Measurements from ENCODE around the gene DNPEP.

The DNPEP gene

DNA sequence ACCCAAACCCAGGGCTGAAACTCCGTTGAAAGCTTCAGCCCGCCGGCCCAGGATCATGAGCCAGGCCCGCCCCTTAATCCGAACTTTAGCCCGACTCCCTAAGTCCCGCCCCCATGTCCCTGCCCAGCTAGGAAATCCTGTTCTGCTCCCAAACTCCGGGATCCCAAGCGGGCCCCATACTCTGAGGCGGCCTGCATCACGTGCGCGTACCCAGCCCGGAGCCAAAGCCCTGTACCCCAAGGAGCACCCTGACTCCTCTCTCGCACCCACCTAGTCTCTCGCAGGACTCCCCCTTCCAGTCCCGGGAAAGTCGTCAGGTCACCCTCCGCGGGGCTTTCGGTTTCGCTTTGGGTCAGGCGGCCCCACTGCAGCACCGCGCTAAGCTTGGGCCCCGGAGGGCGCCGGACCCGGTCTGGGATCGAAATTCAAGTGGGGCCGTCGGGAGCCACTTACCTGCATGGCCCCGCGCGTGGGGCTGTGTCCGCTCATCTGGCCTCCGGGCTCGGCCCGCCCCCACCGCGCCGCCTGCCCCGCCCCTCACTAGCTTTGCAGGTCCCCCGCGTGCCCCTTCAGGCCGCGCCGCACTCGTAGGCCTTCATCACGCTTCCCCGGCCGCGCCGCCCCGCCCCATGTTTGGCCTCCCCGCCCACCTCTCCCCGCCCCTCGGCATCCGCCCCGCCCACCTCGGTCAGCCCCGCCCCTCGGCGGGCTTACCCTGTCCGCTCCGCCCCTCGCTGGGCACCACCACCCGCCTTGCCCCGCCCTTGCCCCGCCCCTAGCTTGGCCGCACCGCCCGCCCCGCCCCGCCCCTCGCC, at the start of gene DNPEP:
TSS of gene DNPEP (minus strand) at position 607 of the 815 bp plus-strand sequence. CDS start at position 489, 118 bp downstream.
- DNase-seq (ENCODE audit: low spot score in 2 of 2) (peak; percentile 94 to 95), ATAC-seq (ENCODE audit: low read depth) (peak; percentile 55)
- peak within 1 kb of the TSS; percentile 98 for H3K27ac Mint-ChIP-seq
- no peaks in the 10 kb centered on the region for H3K9me3 Mint-ChIP-seq
- H3K4me3 Mint-ChIP-seq: peak within 1 kb of the TSS; percentile 97
- peaks cover 20% of the 10 kb centered on the region for H3K36me3 Mint-ChIP-seq
- H3K4me1 Mint-ChIP-seq: peaks cover 11% of the 10 kb centered on the region
- peaks cover under 1% of the 10 kb centered on the region for H3K27me3 Mint-ChIP-seq

DNA sequence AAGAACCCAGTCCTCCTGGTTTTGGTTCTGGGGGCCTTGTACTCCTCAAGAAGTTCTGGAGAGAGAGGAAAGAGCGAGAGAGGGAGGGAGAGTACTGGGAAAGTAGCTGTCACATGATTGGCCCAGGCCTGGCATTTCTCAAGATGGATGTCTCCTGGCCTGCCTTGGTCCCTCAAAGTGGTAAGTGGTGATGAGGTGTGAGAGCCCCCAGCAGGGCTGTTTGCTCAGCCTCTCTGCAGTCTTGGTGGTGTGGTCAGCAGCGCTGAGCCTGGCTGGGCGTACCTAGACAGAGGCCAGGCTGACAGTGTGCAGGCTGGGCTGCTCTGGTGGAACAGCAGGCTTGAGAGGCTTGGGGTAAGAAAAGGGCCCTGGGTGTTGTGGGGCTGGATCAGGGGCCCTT, 49.4 kb upstream of the DNPEP start:
- ATAC-seq (ENCODE audit: low read depth): no peak
- Mint-ChIP-seq H3K4me1 (peaks cover 5% of the 10 kb centered on the region), H3K36me3 (no peaks in the 10 kb centered on the region), H3K27me3 (peaks cover 14% of the 10 kb centered on the region), H3K9me3 (no peaks in the 10 kb centered on the region), H3K4me3 (no peak overlapping the region), H3K27ac (no peak overlapping the region)
- no peak for DNase-seq (ENCODE audit: low spot score in 2 of 2)

DNA sequence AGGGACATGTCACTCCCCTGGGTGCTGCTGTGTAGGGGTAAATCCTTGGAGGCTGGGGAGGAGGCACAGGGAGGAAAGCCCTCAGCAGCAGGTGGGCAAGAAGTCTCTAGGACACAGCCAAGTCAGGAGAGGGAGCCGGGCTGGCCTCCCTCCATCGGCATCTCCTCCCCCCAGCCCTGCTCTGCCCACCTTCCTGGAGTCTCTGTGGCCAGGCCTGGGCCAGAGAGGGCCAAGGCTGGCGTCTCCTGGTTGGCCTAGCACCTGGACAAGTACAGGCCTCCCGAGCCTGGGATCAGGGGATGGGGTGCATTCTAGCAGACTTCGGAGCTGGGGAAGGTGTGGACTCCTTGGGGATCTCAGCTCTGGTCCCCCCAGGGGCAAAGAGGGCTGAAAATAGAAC, 48.8 kb upstream of the DNPEP start:
- DNase-seq (ENCODE audit: low spot score in 2 of 2) (no peak), ATAC-seq (ENCODE audit: low read depth) (no peak)
- H3K9me3 Mint-ChIP-seq: no peaks in the 10 kb centered on the region
- H3K36me3 Mint-ChIP-seq: no peaks in the 10 kb centered on the region
- no peak overlapping the region for H3K4me3 Mint-ChIP-seq
- H3K27ac Mint-ChIP-seq: no peak overlapping the region
- H3K4me1 Mint-ChIP-seq: peaks cover 4% of the 10 kb centered on the region
- H3K27me3 Mint-ChIP-seq: peaks cover 14% of the 10 kb centered on the region

DNA sequence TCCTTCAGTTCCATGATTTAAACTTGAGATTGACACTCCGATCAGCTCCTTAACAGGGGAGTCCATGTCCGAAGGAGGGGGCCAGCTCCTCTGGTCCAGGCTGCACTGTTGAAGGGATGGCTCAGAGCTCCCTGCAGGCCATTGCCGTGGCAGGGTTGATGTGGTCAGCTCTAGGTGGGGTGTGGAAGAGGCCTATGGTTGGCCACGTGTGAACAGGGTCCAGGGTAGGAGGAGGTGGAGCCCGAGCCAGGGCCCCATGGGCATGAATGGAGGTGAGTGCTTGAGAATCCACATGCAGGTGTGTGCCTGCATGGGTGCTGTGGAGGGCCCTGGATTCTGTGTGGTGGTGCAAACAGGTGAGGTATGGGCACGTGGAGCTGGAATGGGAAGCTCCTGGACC, 48.0 kb upstream of the DNPEP start:
- Mint-ChIP-seq H3K36me3 (no peaks in the 10 kb centered on the region), H3K4me3 (no peak overlapping the region), H3K27me3 (peaks cover 15% of the 10 kb centered on the region), H3K9me3 (no peaks in the 10 kb centered on the region), H3K4me1 (no peaks in the 10 kb centered on the region), H3K27ac (no peak overlapping the region)
- ATAC-seq (ENCODE audit: low read depth): no peak
- no peak for DNase-seq (ENCODE audit: low spot score in 2 of 2)

DNA sequence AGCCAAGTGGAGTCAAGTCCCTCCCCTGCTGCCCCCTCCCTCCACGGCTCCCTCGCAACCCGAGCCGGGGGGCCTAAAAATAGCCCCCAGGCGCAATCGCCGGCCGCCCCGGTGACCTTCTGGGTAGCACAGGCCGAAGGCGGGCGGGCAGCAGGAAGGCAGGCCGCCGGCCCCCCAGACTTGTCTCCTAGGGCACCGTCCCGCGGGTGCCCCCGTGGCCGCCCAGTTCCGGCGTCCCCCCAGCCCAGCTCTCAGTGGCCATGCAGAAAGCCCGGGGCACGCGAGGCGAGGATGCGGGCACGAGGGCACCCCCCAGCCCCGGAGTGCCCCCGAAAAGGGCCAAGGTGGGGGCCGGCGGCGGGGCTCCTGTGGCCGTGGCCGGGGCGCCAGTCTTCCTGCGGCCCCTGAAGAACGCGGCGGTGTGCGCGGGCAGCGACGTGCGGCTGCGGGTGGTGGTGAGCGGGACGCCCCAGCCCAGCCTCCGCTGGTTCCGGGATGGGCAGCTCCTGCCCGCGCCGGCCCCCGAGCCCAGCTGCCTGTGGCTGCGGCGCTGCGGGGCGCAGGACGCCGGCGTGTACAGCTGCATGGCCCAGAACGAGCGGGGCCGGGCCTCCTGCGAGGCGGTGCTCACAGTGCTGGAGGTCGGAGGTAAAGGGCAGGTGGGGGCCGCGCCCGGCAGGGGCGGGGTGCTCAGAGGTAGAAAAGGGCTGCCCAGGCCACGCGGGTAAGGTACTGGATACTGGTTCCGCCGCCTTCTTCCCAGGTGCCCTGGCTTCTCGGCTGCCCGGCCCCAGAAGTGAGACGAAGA, 47.2 kb upstream of the DNPEP start, which contains the start of gene SPEG:
TSS of gene SPEG (plus strand) at position 126 of the 808 bp plus-strand sequence. CDS start at position 261, 135 bp downstream.
- ATAC-seq (ENCODE audit: low read depth) (no peak), DNase-seq (ENCODE audit: low spot score in 2 of 2) (no peak)
- no peak within 1 kb of the TSS for H3K27ac Mint-ChIP-seq
- no peaks in the 10 kb centered on the region for H3K36me3 Mint-ChIP-seq
- H3K9me3 Mint-ChIP-seq: no peaks in the 10 kb centered on the region
- H3K4me1 Mint-ChIP-seq: no peaks in the 10 kb centered on the region
- H3K27me3 Mint-ChIP-seq: peaks cover 15% of the 10 kb centered on the region
- no peak within 1 kb of the TSS for H3K4me3 Mint-ChIP-seq

DNA sequence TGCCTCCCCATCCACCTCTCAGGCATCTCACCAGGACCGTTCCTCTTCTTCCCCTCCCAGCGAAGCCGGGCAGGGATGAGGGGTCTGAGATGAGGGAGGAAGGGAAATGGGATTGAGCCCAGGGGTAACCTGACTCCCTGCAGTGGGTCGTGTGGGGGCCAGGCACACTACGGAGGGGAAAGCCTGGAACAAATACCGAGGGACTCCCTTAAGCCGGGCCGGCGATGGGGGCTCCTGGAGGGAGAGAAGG, 46.7 kb upstream of the DNPEP start:
- no peak overlapping the region for H3K27ac Mint-ChIP-seq
- no peaks in the 10 kb centered on the region for H3K4me1 Mint-ChIP-seq
- no peak overlapping the region for H3K4me3 Mint-ChIP-seq
- no peak for DNase-seq (ENCODE audit: low spot score in 2 of 2)
- H3K36me3 Mint-ChIP-seq: no peaks in the 10 kb centered on the region
- ATAC-seq (ENCODE audit: low read depth): no peak
- H3K9me3 Mint-ChIP-seq: no peaks in the 10 kb centered on the region
- H3K27me3 Mint-ChIP-seq: peaks cover 15% of the 10 kb centered on the region

DNA sequence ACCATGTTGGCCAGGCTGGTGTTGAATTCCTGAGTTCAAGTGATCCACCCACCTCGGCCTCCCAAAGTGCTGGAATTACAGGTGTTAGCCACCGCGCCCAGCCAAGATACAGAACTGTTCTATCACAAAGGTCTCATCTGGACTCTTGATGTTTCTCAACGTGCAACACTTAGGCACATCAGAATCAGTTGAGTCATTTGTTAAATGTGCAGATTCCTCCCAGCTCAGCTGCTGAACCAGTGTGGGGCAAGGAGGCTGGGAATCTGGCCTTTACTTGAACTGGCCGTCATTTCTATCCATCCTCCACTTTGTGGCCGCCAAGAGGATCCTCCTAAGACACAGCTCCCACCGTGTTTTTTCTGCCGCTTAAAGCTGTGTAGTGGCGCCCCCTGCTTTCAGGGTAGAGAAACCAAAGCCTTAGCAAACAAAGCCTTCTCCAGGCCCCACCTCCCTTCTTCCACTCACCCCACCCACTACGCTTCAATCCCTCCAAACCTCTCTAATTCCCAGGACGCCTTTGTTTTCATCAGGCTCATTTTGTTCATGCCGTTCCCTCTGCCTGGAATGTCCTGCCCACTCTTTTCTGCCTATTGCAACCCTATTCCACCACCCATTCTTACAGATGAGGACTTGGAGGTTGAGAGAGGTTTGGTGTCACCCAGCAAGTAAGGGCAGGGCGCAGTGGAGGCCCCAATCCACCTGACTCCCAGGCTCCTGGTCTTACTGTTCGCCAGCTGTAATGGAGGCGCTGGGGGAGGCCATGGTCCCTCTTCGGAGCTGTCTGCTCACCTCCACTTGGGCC, 46.2 kb upstream of the DNPEP start:
- no peak for DNase-seq (ENCODE audit: low spot score in 2 of 2)
- H3K4me3 Mint-ChIP-seq: no peak overlapping the region
- H3K9me3 Mint-ChIP-seq: no peaks in the 10 kb centered on the region
- H3K27ac Mint-ChIP-seq: no peak overlapping the region
- H3K4me1 Mint-ChIP-seq: no peaks in the 10 kb centered on the region
- peaks cover 15% of the 10 kb centered on the region for H3K27me3 Mint-ChIP-seq
- H3K36me3 Mint-ChIP-seq: no peaks in the 10 kb centered on the region
- no peak for ATAC-seq (ENCODE audit: low read depth)

DNA sequence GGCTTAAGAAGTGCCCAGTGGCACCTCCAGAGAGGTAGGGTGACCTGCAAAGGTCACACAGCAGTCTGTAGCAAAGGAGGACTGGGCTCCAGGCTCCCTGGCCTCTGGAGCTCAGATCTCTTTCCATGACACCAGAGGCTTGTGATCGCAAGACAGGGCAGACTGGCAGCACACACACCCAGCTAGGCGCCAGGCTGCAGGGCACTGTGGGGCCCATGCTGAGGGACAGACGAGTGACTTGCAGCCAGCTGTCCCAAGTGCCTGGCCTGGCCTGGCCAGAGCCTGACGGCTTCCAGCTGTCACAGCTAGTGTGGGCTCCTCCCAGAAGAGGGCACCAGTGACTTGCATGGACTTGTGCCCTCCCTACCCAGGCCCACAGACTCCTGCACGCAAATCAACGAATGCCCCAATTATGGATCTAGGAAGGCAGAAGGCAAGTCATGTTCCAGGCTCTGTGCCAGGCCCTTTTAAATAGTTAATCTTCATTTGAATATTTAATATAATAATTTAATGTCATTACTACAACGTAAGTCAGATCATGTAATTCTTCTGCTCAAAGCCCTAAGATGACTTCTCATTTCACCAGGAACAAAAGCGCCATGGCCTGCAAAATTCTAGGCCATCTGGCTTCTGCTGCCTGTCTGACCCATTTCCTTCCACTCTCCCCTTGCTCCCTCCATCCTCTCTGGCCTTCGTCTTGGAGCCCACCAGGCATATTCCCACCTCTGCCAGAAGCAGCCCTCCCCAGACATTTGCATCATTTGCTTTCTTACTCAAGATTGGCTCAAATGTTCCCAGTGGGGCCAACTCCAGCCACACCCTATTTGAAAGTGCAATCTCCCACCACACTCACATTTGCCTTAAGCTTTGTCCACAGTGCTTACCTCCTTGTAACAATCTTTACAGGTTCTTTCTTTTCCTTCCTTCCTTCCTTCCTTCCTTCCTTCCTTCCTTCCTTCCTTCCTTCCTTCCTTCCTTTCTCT, 43.2 kb upstream of the DNPEP start:
- Mint-ChIP-seq H3K27ac (no peak overlapping the region), H3K9me3 (no peaks in the 10 kb centered on the region), H3K4me1 (no peaks in the 10 kb centered on the region), H3K27me3 (peaks cover 17% of the 10 kb centered on the region), H3K4me3 (no peak overlapping the region), H3K36me3 (no peaks in the 10 kb centered on the region)
- ATAC-seq (ENCODE audit: low read depth): no peak
- DNase-seq (ENCODE audit: low spot score in 2 of 2): no peak

DNA sequence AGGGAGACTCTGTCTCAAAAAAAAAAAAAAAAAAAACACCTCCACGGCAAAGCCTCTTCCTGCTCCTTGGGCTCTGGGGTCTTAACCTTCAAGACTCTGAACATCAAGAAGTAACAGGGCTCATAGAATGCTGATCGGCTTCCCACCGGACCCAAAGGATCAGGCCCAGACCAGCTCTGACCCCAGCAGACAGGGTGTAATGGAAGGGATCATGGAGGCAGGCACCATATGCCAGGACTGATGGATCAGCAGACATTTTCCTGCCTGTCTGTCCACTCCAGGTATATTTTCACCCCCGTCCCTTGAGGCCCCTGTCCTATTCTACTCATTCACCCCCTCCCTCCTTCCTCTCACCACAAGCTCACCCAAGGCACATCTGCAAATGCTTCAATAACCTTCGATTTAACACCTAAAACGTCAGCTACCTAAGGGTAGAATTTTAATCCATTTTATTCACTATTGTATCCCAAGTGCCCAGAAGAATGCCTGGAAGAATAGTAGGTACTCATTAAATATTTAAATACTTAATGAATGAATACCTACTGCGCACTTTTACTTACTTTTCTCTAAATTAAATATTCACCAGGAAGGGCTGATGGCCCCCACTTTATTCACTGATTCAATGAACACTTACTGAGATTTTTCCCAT, 42.4 kb upstream of the DNPEP start:
- Mint-ChIP-seq H3K9me3 (no peaks in the 10 kb centered on the region), H3K4me3 (no peak overlapping the region), H3K36me3 (no peaks in the 10 kb centered on the region), H3K4me1 (no peaks in the 10 kb centered on the region), H3K27me3 (peaks cover 17% of the 10 kb centered on the region), H3K27ac (no peak overlapping the region)
- ATAC-seq (ENCODE audit: low read depth) (no peak), DNase-seq (ENCODE audit: low spot score in 2 of 2) (no peak)

DNA sequence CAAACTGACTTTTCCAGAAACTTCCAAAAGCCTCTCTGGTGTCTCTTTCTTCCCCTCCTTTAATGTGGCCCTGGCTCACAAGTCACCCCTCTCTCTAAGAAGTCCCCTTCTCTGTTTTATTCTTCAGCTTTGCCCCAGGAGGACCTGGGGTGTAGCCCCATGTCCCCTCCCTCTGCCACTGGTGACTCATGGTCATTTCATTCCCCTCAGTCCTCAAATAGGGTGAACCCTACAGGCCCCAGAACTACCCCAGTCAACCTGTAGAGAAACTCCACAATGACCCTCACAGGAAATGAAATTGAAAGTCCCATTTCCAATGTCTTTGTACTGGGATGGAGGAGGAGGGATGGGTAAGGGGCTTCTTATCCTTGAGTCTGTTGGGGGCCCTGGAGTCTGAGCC, 40.8 kb upstream of the DNPEP start:
- no peak overlapping the region for H3K27ac Mint-ChIP-seq
- no peak for ATAC-seq (ENCODE audit: low read depth)
- peaks cover 19% of the 10 kb centered on the region for H3K27me3 Mint-ChIP-seq
- no peaks in the 10 kb centered on the region for H3K36me3 Mint-ChIP-seq
- H3K9me3 Mint-ChIP-seq: no peaks in the 10 kb centered on the region
- H3K4me1 Mint-ChIP-seq: no peaks in the 10 kb centered on the region
- H3K4me3 Mint-ChIP-seq: no peak overlapping the region
- no peak for DNase-seq (ENCODE audit: low spot score in 2 of 2)

DNA sequence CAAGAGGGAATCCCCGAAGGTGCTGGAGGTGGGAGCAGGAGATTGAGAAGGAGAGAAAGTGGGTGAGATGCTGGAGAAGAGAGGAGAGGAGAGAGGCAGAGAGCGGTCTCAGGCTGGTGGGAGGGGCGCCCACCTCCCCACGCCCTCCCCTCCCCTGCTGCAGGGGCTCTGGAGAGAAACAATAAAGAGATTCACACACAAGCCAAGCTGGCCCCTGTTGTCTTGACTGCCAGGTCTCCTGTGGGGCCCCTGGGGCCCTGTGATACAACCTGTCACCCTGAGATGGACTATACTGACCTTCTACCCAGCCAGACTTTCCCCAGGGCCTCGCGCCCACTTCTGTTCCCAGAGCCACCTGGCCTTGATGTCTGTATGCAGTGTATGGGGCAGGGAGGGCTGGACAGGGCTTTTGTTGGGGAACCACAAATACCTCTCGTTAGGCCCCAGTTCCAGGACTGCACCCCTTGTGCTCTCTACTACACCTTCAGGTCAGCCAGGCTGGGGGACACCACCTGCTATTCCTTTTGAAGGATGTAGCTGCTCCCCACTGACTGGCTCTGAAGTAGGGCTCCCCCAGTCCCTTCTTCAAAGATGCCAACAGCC, 38.9 kb upstream of the DNPEP start:
- H3K9me3 Mint-ChIP-seq: no peaks in the 10 kb centered on the region

DNA sequence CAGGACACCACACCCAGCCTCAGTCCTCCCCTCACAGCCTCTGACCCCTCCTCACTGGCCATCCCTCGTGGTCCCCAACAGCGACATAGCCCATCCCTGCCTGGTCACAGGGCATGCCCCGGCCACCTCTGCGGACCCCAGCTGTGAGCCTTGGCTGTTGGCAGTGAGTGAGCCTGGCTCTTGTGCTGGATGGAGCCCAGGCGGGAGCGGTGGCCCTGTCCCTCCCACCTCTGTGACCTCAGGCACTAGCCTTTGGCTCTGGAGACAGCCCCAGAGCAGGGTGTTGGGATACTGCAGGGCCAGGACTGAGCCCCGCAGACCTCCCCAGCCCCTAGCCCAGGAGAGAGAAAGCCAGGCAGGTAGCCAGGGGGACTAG, 38.3 kb upstream of the DNPEP start:
- DNase-seq (ENCODE audit: low spot score in 2 of 2) (no peak), ATAC-seq (ENCODE audit: low read depth) (no peak)
- Mint-ChIP-seq H3K27ac (no peak overlapping the region), H3K27me3 (peaks cover 19% of the 10 kb centered on the region), H3K4me3 (no peak overlapping the region), H3K4me1 (no peaks in the 10 kb centered on the region), H3K36me3 (no peaks in the 10 kb centered on the region), H3K9me3 (no peaks in the 10 kb centered on the region)

More for the DNA sequence above, 38.9 kb upstream of the DNPEP start:
- no peaks in the 10 kb centered on the region for H3K36me3 Mint-ChIP-seq
- DNase-seq (ENCODE audit: low spot score in 2 of 2) (no peak), ATAC-seq (ENCODE audit: low read depth) (no peak)
- no peaks in the 10 kb centered on the region for H3K4me1 Mint-ChIP-seq
- no peak overlapping the region for H3K4me3 Mint-ChIP-seq
- H3K27me3 Mint-ChIP-seq: peaks cover 23% of the 10 kb centered on the region
- H3K27ac Mint-ChIP-seq: no peak overlapping the region

All from memory B cell (primary cell).